Gastrocnemius medialis (tissue), 4 donors: ENCODE data around the gene CRELD1. TPM values are rescaled to one million over a fixed set of nuclear protein-coding genes. Genes with fewer than 3 reads are reported as not detected.

Experiments
- ATAC-seq, 2 donors: fragments of 150-250 bp; one replicate each; pipeline ENCODE4 v1.9.1; 2016
- DNase-seq, 2 donors: peaks; one replicate each; pipeline ENCODE4 v3.0.0-alpha.2; 2019
- H3K27ac ChIP-seq, 4 donors: fragments of 200-600 bp; sonication (generic); 1 replicate in 1 of 4; 2 replicates in 3 of 4; pipeline ENCODE4 v1.5.1; 2016 to 2018; ENCODE audit warnings: mild to moderate bottlenecking in 2 of 4, moderate library complexity in 1 of 4
- H3K27me3 ChIP-seq, 3 donors: fragments of 200-600 bp; sonication (generic) in 2 of 3; 1 replicate in 1 of 3; 2 replicates in 2 of 3; pipeline versions ENCODE4 v1.5.1 to v1.6.0; 2016 to 2019; ENCODE audit warnings: mild to moderate bottlenecking in 1 of 3, moderate library complexity in 1 of 3
- H3K36me3 ChIP-seq, 2 donors: fragments of 200-600 bp; sonication (generic) in 1 of 2; one replicate each; pipeline ENCODE4 v1.5.1; 2017 to 2018
- H3K4me1 ChIP-seq, 2 donors: fragments of 200-600 bp; sonication (generic) in 1 of 2; one replicate each; pipeline ENCODE4 v1.5.1; 2016 to 2017; ENCODE audit warnings: mild to moderate bottlenecking in 2 of 2
- H3K4me3 ChIP-seq, 4 donors: fragments of 200-600 bp; sonication (generic) in 3 of 4; 1 replicate in 1 of 4; 2 replicates in 3 of 4; pipeline ENCODE4 v1.5.1; 2016 to 2019; ENCODE audit warnings: mild to moderate bottlenecking in 2 of 4
- H3K9me3 ChIP-seq, 3 donors: fragments of 200-600 bp; sonication (generic) in 2 of 3; 1 replicate in 1 of 3; 2 replicates in 2 of 3; pipeline ENCODE4 v1.5.1; 2016 to 2019
- POLR2A ChIP-seq, 2 donors: fragments of 450-650 bp; IDR thresholded peaks; one replicate each; pipeline ENCODE4 v1.6.1; 2017; ENCODE audit warnings: antibody characterized with exemption in 2 of 2, mild to moderate bottlenecking in 2 of 2, moderate library complexity in 2 of 2
- in situ Hi-C, 4 donors: fragments of 200-750 bp; cut with MboI; loops; one replicate each; pipeline versions ENCODE4 v1.15.0 to v1.8.0; 2017; ENCODE audit warnings: low sequenced_read_pairs in 4 of 4
- intact Hi-C: fragments of 100-400 bp; cut with DNase I; formaldehyde crosslinking; loops from one replicate; pipeline ENCODE4 v1.15.1; 2023; ENCODE audit warnings: low total_unique reads
- total RNA-seq, 4 donors: library from RNA; depleted of rRNA; stranded (reverse); fragments of >200 nt; gene quantifications; one replicate each; pipeline versions ENCODE4 v1.1.0 to v1.2.3, GENCODE V29; 2016
- TF ChIP-seq, protein P1 (sequence below), 5 experiments: fragments of 450-650 bp in 3 of 5; fragments of 200-600 bp in 2 of 5; sonication (generic) in 2 of 5; IDR thresholded peaks in 4 of 5; conservative IDR thresholded peaks in 1 of 5; 1 replicate in 4 of 5; 2 replicates in 1 of 5; pipeline ENCODE4 v1.5.1; 2016 to 2019; ENCODE audit warnings: antibody characterized with exemption in 5 of 5, mild to moderate bottlenecking in 3 of 5, moderate library complexity in 3 of 5

Gene CRELD1
- total RNA-seq, 4 donors from 2014 or later, result 31.6 to 42.3 (median 37.1) TPM

DNA sequence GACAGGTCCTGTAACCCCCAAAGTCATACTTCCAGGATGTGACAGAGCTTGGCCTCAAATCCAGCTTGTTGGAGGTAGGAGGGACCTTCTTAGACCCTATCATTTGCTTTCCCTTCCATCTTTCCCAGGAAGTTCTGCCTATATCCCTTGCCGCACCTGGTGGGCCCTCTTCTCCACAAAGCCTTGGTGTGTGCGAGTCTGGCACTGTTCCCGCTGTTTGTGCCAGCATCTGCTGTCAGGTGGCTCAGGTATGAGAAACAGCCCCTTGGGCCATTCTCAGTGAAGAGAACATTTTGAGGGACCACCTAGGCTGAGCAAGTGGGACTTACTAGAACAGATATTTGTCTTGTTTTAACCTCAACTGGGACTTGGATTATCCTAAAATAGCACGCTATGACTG is 29.7 kb upstream of the CRELD1 start:
- H3K27ac ChIP-seq, result no peak overlapping the region
- no peak for ATAC-seq
- in situ Hi-C loops, result no loop called here

DNA sequence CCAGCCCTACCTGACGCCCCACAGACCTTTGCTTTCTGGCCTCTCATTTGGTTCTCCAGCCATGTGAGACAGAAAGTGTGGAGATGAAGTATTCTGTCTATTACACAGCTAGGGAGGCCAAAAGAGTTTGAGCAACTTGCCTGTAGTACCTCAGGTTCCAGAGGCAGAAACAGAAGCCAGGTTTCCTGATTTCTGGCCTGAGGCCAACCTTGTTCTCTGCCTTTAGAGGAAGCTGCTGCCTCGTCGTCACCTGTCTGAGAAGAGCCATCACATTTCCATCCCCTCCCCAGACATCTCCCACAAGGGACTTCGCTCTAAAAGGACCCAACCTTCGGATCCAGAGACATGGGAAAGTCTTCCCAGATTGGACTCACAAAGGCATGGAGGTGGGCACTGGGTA is 27.2 kb upstream of the CRELD1 start:
- no peaks in the 10 kb centered on the region for H3K27me3 ChIP-seq
- H3K36me3 ChIP-seq, result no peaks in the 10 kb centered on the region
- in situ Hi-C loops (no loop called here), intact Hi-C loops (no loop called here)
- ATAC-seq (no peak), DNase-seq (no peak)
- H3K4me3 ChIP-seq, result no peak overlapping the region
- no peak overlapping the region for H3K27ac ChIP-seq
- TF ChIP-seq POLR2A (IDR thresholded peaks at IDR 0.05), result no peak
- TF ChIP-seq, protein P1, sequence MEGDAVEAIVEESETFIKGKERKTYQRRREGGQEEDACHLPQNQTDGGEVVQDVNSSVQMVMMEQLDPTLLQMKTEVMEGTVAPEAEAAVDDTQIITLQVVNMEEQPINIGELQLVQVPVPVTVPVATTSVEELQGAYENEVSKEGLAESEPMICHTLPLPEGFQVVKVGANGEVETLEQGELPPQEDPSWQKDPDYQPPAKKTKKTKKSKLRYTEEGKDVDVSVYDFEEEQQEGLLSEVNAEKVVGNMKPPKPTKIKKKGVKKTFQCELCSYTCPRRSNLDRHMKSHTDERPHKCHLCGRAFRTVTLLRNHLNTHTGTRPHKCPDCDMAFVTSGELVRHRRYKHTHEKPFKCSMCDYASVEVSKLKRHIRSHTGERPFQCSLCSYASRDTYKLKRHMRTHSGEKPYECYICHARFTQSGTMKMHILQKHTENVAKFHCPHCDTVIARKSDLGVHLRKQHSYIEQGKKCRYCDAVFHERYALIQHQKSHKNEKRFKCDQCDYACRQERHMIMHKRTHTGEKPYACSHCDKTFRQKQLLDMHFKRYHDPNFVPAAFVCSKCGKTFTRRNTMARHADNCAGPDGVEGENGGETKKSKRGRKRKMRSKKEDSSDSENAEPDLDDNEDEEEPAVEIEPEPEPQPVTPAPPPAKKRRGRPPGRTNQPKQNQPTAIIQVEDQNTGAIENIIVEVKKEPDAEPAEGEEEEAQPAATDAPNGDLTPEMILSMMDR (IDR thresholded peaks at IDR 0.05 in 4 of 5, conservative IDR thresholded peaks at IDR 0.05 in 1 of 5), result no peak
- H3K9me3 ChIP-seq, result no peaks in the 10 kb centered on the region
- no peaks in the 10 kb centered on the region for H3K4me1 ChIP-seq

More for the DNA sequence above, 29.7 kb upstream of the CRELD1 start:
- Histone ChIP-seq H3K9me3 (no peaks in the 10 kb centered on the region), H3K4me3 (no peak overlapping the region), H3K4me1 (no peaks in the 10 kb centered on the region), H3K27me3 (no peaks in the 10 kb centered on the region), H3K36me3 (no peaks in the 10 kb centered on the region)
- TF ChIP-seq POLR2A (IDR thresholded peaks at IDR 0.05), result no peak
- TF ChIP-seq, protein P1 (IDR thresholded peaks at IDR 0.05 in 4 of 5, conservative IDR thresholded peaks at IDR 0.05 in 1 of 5), result no peak
- no peak for DNase-seq
- intact Hi-C loops, result no loop called here

DNA sequence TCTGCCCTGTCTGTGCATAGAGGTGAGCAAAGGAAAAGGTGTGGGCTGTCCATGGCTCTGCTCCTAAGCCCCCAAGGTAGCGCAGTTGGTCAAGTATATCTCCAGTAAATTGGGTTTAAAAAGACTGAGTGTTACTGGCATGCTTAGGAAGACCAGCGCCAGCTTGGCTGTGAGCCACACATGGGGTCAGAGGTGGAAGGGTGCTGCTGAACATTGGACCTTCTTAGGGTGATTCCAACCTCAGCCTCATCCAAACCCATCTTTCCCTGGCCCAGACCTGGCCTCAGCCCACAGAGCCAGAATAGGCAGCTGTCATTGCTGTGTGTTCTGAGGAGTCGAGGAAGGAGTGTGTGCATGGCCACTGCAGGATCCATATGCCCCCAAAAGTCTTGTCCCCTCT is 25.3 kb upstream of the CRELD1 start:
- no peak for ATAC-seq
- intact Hi-C loops, result no loop called here
- Histone ChIP-seq H3K9me3 (no peaks in the 10 kb centered on the region), H3K36me3 (no peaks in the 10 kb centered on the region), H3K4me3 (no peak overlapping the region), H3K27ac (no peak overlapping the region), H3K27me3 (no peaks in the 10 kb centered on the region), H3K4me1 (no peaks in the 10 kb centered on the region)
- in situ Hi-C loops, result no loop called here
- TF ChIP-seq, protein P1 (IDR thresholded peaks at IDR 0.05 in 4 of 5, conservative IDR thresholded peaks at IDR 0.05 in 1 of 5), result no peak
- no peak for TF ChIP-seq POLR2A (IDR thresholded peaks at IDR 0.05)
- no peak for DNase-seq

DNA sequence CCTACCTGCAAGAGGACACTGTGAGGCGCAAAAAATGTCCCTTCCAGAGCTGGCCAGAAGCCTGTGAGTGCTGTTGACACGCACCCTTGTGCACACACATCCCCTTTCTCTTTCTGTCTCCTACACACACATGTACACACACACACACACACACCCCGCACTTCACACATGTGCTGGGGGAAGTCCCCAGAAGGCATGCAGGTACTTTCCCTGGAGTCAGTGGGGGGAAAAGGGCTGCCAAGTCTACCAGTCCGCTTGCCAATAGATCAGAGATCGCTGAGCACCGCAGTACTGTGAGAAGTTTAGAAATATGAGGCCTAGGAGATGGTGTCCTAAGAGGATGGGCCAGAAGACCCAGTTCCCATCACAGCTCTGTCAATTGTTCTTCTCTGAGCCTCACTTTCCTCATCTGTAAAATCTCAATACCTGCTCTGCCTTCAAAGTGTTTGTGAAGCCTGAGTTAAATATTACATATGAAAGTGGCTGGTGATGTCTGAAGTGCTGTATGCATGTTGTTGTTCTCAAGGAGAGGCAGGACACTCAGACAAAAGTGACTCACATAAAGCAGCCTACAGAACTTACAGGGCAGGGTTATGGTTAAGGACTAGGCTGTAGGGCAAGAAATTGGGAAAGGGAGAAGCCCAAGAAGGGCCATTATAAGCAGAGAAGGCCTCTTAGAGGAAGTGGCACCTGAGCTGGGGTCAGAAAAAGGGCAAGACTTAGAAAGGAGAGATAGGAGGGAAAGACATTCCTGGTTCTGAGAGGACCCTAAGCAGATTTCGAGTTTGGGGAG is 24.2 kb upstream of the CRELD1 start:
- intact Hi-C loops, result no loop called here
- ATAC-seq, result no peak
- TF ChIP-seq, protein P1 (IDR thresholded peaks at IDR 0.05 in 4 of 5, conservative IDR thresholded peaks at IDR 0.05 in 1 of 5), result no peak
- TF ChIP-seq POLR2A (IDR thresholded peaks at IDR 0.05), result no peak

More for the DNA sequence above, 24.2 kb upstream of the CRELD1 start:
- no peaks in the 10 kb centered on the region for H3K9me3 ChIP-seq
- no peak for DNase-seq
- in situ Hi-C loops, result no loop called here
- H3K27ac ChIP-seq, result no peak overlapping the region
- no peaks in the 10 kb centered on the region for H3K36me3 ChIP-seq
- no peaks in the 10 kb centered on the region for H3K27me3 ChIP-seq
- H3K4me3 ChIP-seq, result no peak overlapping the region
- H3K4me1 ChIP-seq, result no peaks in the 10 kb centered on the region
